ENCODE measurements around the gene POC1A.

Gene POC1A

GRCh38 chr3:52126036-52126435 lies 28.2 kb downstream of the POC1A start:
- no peak for FAIRE-seq

- FAIRE-seq = no peak
Observed at GRCh38 chr3:52124766-52125165, 29.5 kb downstream of the POC1A start.

GRCh38 chr3:52124126-52124525 lies 30.1 kb downstream of the POC1A start:
- no peak for FAIRE-seq

GRCh38 chr3:52123106-52123725 lies 31.0 kb downstream of the POC1A start:
- FAIRE-seq = no peak

- no peak for FAIRE-seq
Observed at GRCh38 chr3:52122491-52122890, 31.7 kb downstream of the POC1A start.

GRCh38 chr3:52121813-52122212 lies 32.4 kb downstream of the POC1A start:
- FAIRE-seq = no peak

- no peak for FAIRE-seq
Observed at GRCh38 chr3:52121464-52121805, 32.8 kb downstream of the POC1A start.

GRCh38 chr3:52120556-52121463 lies 33.4 kb downstream of the POC1A start:
- FAIRE-seq = no peak

GRCh38 chr3:52119826-52120225 lies 34.4 kb downstream of the POC1A start:
- FAIRE-seq = no peak

- no peak for FAIRE-seq
Observed at GRCh38 chr3:52119099-52119498, 35.1 kb downstream of the POC1A start.

GRCh38 chr3:52118156-52118875 lies 35.9 kb downstream of the POC1A start:
- no peak for FAIRE-seq

- no peak for FAIRE-seq
Observed at GRCh38 chr3:52117537-52117936, 36.7 kb downstream of the POC1A start.

- FAIRE-seq = no peak
Observed at GRCh38 chr3:52112056-52112455, 42.2 kb downstream of the POC1A start.

GRCh38 chr3:52110502-52110901 lies 43.7 kb downstream of the POC1A start:
- no peak for FAIRE-seq

GRCh38 chr3:52109611-52110301 lies 44.5 kb downstream of the POC1A start:
- FAIRE-seq = no peak

- FAIRE-seq = no peak
Observed at GRCh38 chr3:52108302-52109232, 45.7 kb downstream of the POC1A start.

GRCh38 chr3:52106951-52107611 lies 47.1 kb downstream of the POC1A start:
- no peak for FAIRE-seq

- no peak for FAIRE-seq
Observed at GRCh38 chr3:52104684-52105640, 49.3 kb downstream of the POC1A start.

GRCh38 chr3:52102934-52103333 lies 51.3 kb downstream of the POC1A start:
- no peak for FAIRE-seq

- no peak for FAIRE-seq
Observed at GRCh38 chr3:52099001-52099401, 55.2 kb downstream of the POC1A start.

All from G401.6 (cell line).